ENCODE measurements around the gene HNRNPH3.
"Not testable (repeated sequence)": the region's sequence is repeated elsewhere in the genome, so short reads cannot be mapped to it uniquely, and the experiment has no call there.

Gene HNRNPH3

GRCh38 chr10:68303849-68304412, 27.9 kb upstream of the HNRNPH3 start:
- no peaks in the 10 kb centered on the region for H3K36me3 ChIP-seq (ENCODE audit: control insufficient read depth, insufficient read depth, low read length)
- H3K9me3 ChIP-seq (ENCODE audit: control insufficient read depth, low read length): no peaks in the 10 kb centered on the region
- H3K27ac ChIP-seq (ENCODE audit: low read depth, low read length, severe bottlenecking): no peak overlapping the region
- H3K4me3 ChIP-seq (ENCODE audit: extremely low read depth, insufficient read depth, low read length, poor library complexity, severe bottlenecking): no peak overlapping the region
- no peaks in the 10 kb centered on the region for H3K4me1 ChIP-seq (ENCODE audit: control insufficient read depth, insufficient read depth, low read length, poor library complexity, severe bottlenecking)
- 94 to 97% methylated on average over 3 of the region's 7 CpGs for WGBS, 2 experiments (ENCODE audit: insufficient coverage in 2 of 2)

- H3K4me1 ChIP-seq (ENCODE audit: control insufficient read depth, insufficient read depth, low read length, poor library complexity, severe bottlenecking): no peaks in the 10 kb centered on the region
- no peak overlapping the region for H3K27ac ChIP-seq (ENCODE audit: low read depth, low read length, severe bottlenecking)
- no CpG with 5 or more reads among the region's 1 CpG for WGBS, 2 experiments (ENCODE audit: insufficient coverage in 2 of 2)
- H3K4me3 ChIP-seq (ENCODE audit: extremely low read depth, insufficient read depth, low read length, poor library complexity, severe bottlenecking): no peak overlapping the region
- no peaks in the 10 kb centered on the region for H3K36me3 ChIP-seq (ENCODE audit: control insufficient read depth, insufficient read depth, low read length)
- H3K9me3 ChIP-seq (ENCODE audit: control insufficient read depth, low read length): no peaks in the 10 kb centered on the region
These were observed 26.0 kb upstream of the HNRNPH3 start for GRCh38 chr10:68305854-68306253.

- Histone ChIP-seq H3K9me3 (ENCODE audit: control insufficient read depth, low read length) (no peaks in the 10 kb centered on the region), H3K4me1 (ENCODE audit: control insufficient read depth, insufficient read depth, low read length, poor library complexity, severe bottlenecking) (no peaks in the 10 kb centered on the region), H3K36me3 (ENCODE audit: control insufficient read depth, insufficient read depth, low read length) (no peaks in the 10 kb centered on the region), H3K27ac (ENCODE audit: low read depth, low read length, severe bottlenecking) (no peak overlapping the region), H3K4me3 (ENCODE audit: extremely low read depth, insufficient read depth, low read length, poor library complexity, severe bottlenecking) (no peak overlapping the region)
These were observed 21.3 kb upstream of the HNRNPH3 start for GRCh38 chr10:68310531-68310930.

- not testable (repeated sequence) for H3K4me1 ChIP-seq (ENCODE audit: control insufficient read depth, insufficient read depth, low read length, poor library complexity, severe bottlenecking); H3K36me3 ChIP-seq (ENCODE audit: control insufficient read depth, insufficient read depth, low read length); H3K9me3 ChIP-seq (ENCODE audit: control insufficient read depth, low read length); H3K27ac ChIP-seq (ENCODE audit: low read depth, low read length, severe bottlenecking); H3K4me3 ChIP-seq (ENCODE audit: extremely low read depth, insufficient read depth, low read length, poor library complexity, severe bottlenecking)
- 88 to 100% methylated on average over 3 of the region's 6 CpGs for WGBS, 2 experiments (ENCODE audit: insufficient coverage in 2 of 2)
These were observed 16.9 kb upstream of the HNRNPH3 start for GRCh38 chr10:68314930-68315329.

- H3K36me3 ChIP-seq (ENCODE audit: control insufficient read depth, insufficient read depth, low read length): no peaks in the 10 kb centered on the region
- H3K9me3 ChIP-seq (ENCODE audit: control insufficient read depth, low read length): peaks cover 10% of the 10 kb centered on the region
- no peak overlapping the region for H3K4me3 ChIP-seq (ENCODE audit: extremely low read depth, insufficient read depth, low read length, poor library complexity, severe bottlenecking)
- no peak overlapping the region for H3K27ac ChIP-seq (ENCODE audit: low read depth, low read length, severe bottlenecking)
- WGBS, 2 experiments (ENCODE audit: insufficient coverage in 2 of 2): no CpG with 5 or more reads among the region's 1 CpG
- H3K4me1 ChIP-seq (ENCODE audit: control insufficient read depth, insufficient read depth, low read length, poor library complexity, severe bottlenecking): no peaks in the 10 kb centered on the region
These were observed 16.3 kb upstream of the HNRNPH3 start for GRCh38 chr10:68315582-68315981.

- no peak overlapping the region for H3K4me3 ChIP-seq (ENCODE audit: extremely low read depth, insufficient read depth, low read length, poor library complexity, severe bottlenecking)
- peaks cover 10% of the 10 kb centered on the region for H3K9me3 ChIP-seq (ENCODE audit: control insufficient read depth, low read length)
- no peaks in the 10 kb centered on the region for H3K36me3 ChIP-seq (ENCODE audit: control insufficient read depth, insufficient read depth, low read length)
- WGBS, 2 experiments (ENCODE audit: insufficient coverage in 2 of 2): no CpG with 5 or more reads among the region's 1 CpG
- no peak overlapping the region for H3K27ac ChIP-seq (ENCODE audit: low read depth, low read length, severe bottlenecking)
- H3K4me1 ChIP-seq (ENCODE audit: control insufficient read depth, insufficient read depth, low read length, poor library complexity, severe bottlenecking): no peaks in the 10 kb centered on the region
These were observed 13.4 kb upstream of the HNRNPH3 start for GRCh38 chr10:68318331-68319059.

GRCh38 chr10:68324396-68324795, 7.5 kb upstream of the HNRNPH3 start:
- H3K4me3 ChIP-seq (ENCODE audit: extremely low read depth, insufficient read depth, low read length, poor library complexity, severe bottlenecking); H3K27ac ChIP-seq (ENCODE audit: low read depth, low read length, severe bottlenecking); H3K9me3 ChIP-seq (ENCODE audit: control insufficient read depth, low read length); H3K4me1 ChIP-seq (ENCODE audit: control insufficient read depth, insufficient read depth, low read length, poor library complexity, severe bottlenecking); H3K36me3 ChIP-seq (ENCODE audit: control insufficient read depth, insufficient read depth, low read length): not testable (repeated sequence)
- 86 to 95% methylated on average over 2 to 3 of the region's 4 CpGs for WGBS, 2 experiments (ENCODE audit: insufficient coverage in 2 of 2)

- H3K4me1 ChIP-seq (ENCODE audit: control insufficient read depth, insufficient read depth, low read length, poor library complexity, severe bottlenecking): no peaks in the 10 kb centered on the region
- no peak overlapping the region for H3K4me3 ChIP-seq (ENCODE audit: extremely low read depth, insufficient read depth, low read length, poor library complexity, severe bottlenecking)
- H3K27ac ChIP-seq (ENCODE audit: low read depth, low read length, severe bottlenecking): peak overlapping the region; percentile 94
- H3K9me3 ChIP-seq (ENCODE audit: control insufficient read depth, low read length): no peaks in the 10 kb centered on the region
- H3K36me3 ChIP-seq (ENCODE audit: control insufficient read depth, insufficient read depth, low read length): peaks cover 2% of the 10 kb centered on the region
- WGBS, 2 experiments (ENCODE audit: insufficient coverage in 2 of 2): 48% methylated on average over 3 of the region's 4 CpGs; no CpG with 5 or more reads in 1 of the 2 experiments
These were observed 3.7 kb upstream of the HNRNPH3 start for GRCh38 chr10:68327889-68328786.

- Histone ChIP-seq H3K9me3 (ENCODE audit: control insufficient read depth, low read length) (no peaks in the 10 kb centered on the region), H3K4me3 (ENCODE audit: extremely low read depth, insufficient read depth, low read length, poor library complexity, severe bottlenecking) (no peak overlapping the region), H3K27ac (ENCODE audit: low read depth, low read length, severe bottlenecking) (no peak overlapping the region), H3K4me1 (ENCODE audit: control insufficient read depth, insufficient read depth, low read length, poor library complexity, severe bottlenecking) (peaks cover 1% of the 10 kb centered on the region), H3K36me3 (ENCODE audit: control insufficient read depth, insufficient read depth, low read length) (peaks cover 3% of the 10 kb centered on the region)
- WGBS, 2 experiments (ENCODE audit: insufficient coverage in 2 of 2): no CpG with 5 or more reads among the region's 1 CpG
These were observed 2.4 kb upstream of the HNRNPH3 start for GRCh38 chr10:68329506-68329861.

- H3K4me1 ChIP-seq (ENCODE audit: control insufficient read depth, insufficient read depth, low read length, poor library complexity, severe bottlenecking): peaks cover 4% of the 10 kb centered on the region
- H3K4me3 ChIP-seq (ENCODE audit: extremely low read depth, insufficient read depth, low read length, poor library complexity, severe bottlenecking): peak overlapping the region; percentile 94
- WGBS, 2 experiments (ENCODE audit: insufficient coverage in 2 of 2): 49 to 54% methylated on average over 23 to 25 of the region's 29 CpGs
- peak overlapping the region; percentile 98 for H3K27ac ChIP-seq (ENCODE audit: low read depth, low read length, severe bottlenecking)
- no peaks in the 10 kb centered on the region for H3K9me3 ChIP-seq (ENCODE audit: control insufficient read depth, low read length)
- H3K36me3 ChIP-seq (ENCODE audit: control insufficient read depth, insufficient read depth, low read length): peaks cover 11% of the 10 kb centered on the region
These were observed 911 bp upstream of the HNRNPH3 start for GRCh38 chr10:68330852-68331454.
